HepG2 (cell line): Measurements from ENCODE around the gene TBC1D22A.

Source experiments
- CEBPB ChIP-seq: IDR thresholded peaks from 2 replicates; pipeline ENCODE4 v1.6.1; 2011; ENCODE audit warnings: low read depth, low read length, improper control_type of control experiment, borderline replicate concordance
- FOXK1 ChIP-seq: sonication (generic); formaldehyde crosslinking; IDR thresholded peaks from 2 replicates; pipeline ENCODE4 v1.4.0; 2020; ENCODE audit warnings: low read depth, missing genetic modification reagents, borderline replicate concordance
- HOXA9 ChIP-seq: sonication (generic); formaldehyde crosslinking; IDR thresholded peaks from 2 replicates; pipeline ENCODE4 v1.8.1; 2022; ENCODE audit warnings: missing genetic modification reagents, mild to moderate bottlenecking, moderate library complexity, borderline replicate concordance
- POLR2AphosphoS5 ChIP-seq: IDR thresholded peaks from 2 replicates; pipeline ENCODE4 v1.6.1; 2012; ENCODE audit warnings: low read depth, low read length
- SMARCC2 ChIP-seq: fragments of 450-650 bp; IDR thresholded peaks from 2 replicates; pipeline ENCODE4 v1.6.1; 2017; ENCODE audit warnings: antibody characterized with exemption, mild to moderate bottlenecking
- SP2 ChIP-seq: sonication (generic); formaldehyde crosslinking; IDR thresholded peaks from 2 replicates; pipeline ENCODE4 v1.5.1; 2020; ENCODE audit warnings: mild to moderate bottlenecking, missing genetic modification reagents
- ZBTB21 ChIP-seq: sonication (generic); formaldehyde crosslinking; IDR thresholded peaks from 2 replicates; pipeline ENCODE4 v1.4.0; 2020; ENCODE audit warnings: missing genetic modification reagents
- ZNF17 ChIP-seq: sonication (generic); formaldehyde crosslinking; IDR thresholded peaks from 2 replicates; pipeline ENCODE4 v1.5.0; 2020; ENCODE audit warnings: mild to moderate bottlenecking, missing genetic modification reagents
- ZNF468 ChIP-seq: sonication (generic); formaldehyde crosslinking; IDR thresholded peaks from 2 replicates; pipeline ENCODE4 v1.8.0; 2022; ENCODE audit warnings: mild to moderate bottlenecking, moderate library complexity, missing genetic modification reagents
- TF ChIP-seq, protein P1 (sequence below): sonication (generic); formaldehyde crosslinking; IDR thresholded peaks from 2 replicates; pipeline ENCODE4 v1.5.1; 2020; ENCODE audit warnings: missing genetic modification reagents, mild to moderate bottlenecking, borderline replicate concordance
- TF ChIP-seq, protein P2 (sequence below): sonication (generic); formaldehyde crosslinking; IDR thresholded peaks from 2 replicates; pipeline ENCODE4 v1.5.0; 2020; ENCODE audit warnings: missing genetic modification reagents, mild to moderate bottlenecking, borderline replicate concordance
- TF ChIP-seq, protein P3 (sequence below): sonication (generic); formaldehyde crosslinking; IDR thresholded peaks from 2 replicates; pipeline ENCODE4 v1.4.0; 2020; ENCODE audit warnings: missing genetic modification reagents
- TF ChIP-seq, protein P4 (sequence below): sonication (generic); formaldehyde crosslinking; IDR thresholded peaks from 2 replicates; pipeline ENCODE4 v1.4.0; 2020; ENCODE audit warnings: missing genetic modification reagents

GRCh38 chr22:47094861-47095330 lies 332.4 kb downstream of the TBC1D22A start:
- TF ChIP-seq ZNF17 (CRISPR knock-in tag), result no peak
- TF ChIP-seq, protein P1, sequence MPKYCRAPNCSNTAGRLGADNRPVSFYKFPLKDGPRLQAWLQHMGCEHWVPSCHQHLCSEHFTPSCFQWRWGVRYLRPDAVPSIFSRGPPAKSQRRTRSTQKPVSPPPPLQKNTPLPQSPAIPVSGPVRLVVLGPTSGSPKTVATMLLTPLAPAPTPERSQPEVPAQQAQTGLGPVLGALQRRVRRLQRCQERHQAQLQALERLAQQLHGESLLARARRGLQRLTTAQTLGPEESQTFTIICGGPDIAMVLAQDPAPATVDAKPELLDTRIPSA (CRISPR knock-in tag), result no peak
- TF ChIP-seq CEBPB, result no peak
- TF ChIP-seq HOXA9 (CRISPR knock-in tag), result no peak
- no peak for TF ChIP-seq SMARCC2
- no peak for TF ChIP-seq ZBTB21 (CRISPR knock-in tag)
- TF ChIP-seq FOXK1 (CRISPR knock-in tag), result no peak
- no peak for TF ChIP-seq ZNF468 (CRISPR knock-in tag)
- no peak for TF ChIP-seq SP2 (CRISPR knock-in tag)
- TF ChIP-seq, protein P2, sequence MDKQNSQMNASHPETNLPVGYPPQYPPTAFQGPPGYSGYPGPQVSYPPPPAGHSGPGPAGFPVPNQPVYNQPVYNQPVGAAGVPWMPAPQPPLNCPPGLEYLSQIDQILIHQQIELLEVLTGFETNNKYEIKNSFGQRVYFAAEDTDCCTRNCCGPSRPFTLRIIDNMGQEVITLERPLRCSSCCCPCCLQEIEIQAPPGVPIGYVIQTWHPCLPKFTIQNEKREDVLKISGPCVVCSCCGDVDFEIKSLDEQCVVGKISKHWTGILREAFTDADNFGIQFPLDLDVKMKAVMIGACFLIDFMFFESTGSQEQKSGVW, result no peak
- TF ChIP-seq, protein P3, sequence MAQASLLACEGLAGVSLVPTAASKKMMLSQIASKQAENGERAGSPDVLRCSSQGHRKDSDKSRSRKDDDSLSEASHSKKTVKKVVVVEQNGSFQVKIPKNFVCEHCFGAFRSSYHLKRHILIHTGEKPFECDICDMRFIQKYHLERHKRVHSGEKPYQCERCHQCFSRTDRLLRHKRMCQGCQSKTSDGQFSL (CRISPR knock-in tag), result no peak
- TF ChIP-seq POLR2AphosphoS5, result no peak
- TF ChIP-seq, protein P4, sequence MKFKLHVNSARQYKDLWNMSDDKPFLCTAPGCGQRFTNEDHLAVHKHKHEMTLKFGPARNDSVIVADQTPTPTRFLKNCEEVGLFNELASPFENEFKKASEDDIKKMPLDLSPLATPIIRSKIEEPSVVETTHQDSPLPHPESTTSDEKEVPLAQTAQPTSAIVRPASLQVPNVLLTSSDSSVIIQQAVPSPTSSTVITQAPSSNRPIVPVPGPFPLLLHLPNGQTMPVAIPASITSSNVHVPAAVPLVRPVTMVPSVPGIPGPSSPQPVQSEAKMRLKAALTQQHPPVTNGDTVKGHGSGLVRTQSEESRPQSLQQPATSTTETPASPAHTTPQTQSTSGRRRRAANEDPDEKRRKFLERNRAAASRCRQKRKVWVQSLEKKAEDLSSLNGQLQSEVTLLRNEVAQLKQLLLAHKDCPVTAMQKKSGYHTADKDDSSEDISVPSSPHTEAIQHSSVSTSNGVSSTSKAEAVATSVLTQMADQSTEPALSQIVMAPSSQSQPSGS (CRISPR knock-in tag), result no peak
